ENCODE data around the gene KRTAP19-2.

DNA sequence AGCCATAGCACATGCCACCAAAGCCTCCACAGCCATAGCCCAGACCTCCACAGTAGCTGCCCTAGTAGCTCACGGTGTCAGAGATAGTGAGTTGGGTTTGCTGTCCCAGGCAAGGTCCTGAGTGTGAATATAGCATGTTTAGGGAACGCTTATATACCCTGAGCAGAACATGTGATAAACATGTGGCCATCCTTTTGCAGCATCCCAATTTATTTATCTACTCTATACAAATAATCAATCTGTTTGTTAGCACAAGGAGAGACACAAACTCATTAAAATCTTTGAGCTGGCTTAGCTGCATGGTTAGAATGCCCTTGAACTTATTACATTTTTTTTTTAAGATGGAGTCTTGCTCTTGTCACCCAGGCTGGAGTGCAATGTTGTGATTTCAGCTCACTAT lies at the start of gene KRTAP19-2:
- TF ChIP-seq CTCF (IDR thresholded peaks at IDR 0.05) (no peak), POLR2A (IDR thresholded peaks at IDR 0.05) (no peak)

All from right lobe of liver (tissue), 4 donors.